ENCODE measurements around the gene GABBR2.

- TF ChIP-seq EP300 (IDR thresholded peaks at IDR 0.05; ENCODE audit: low read length) (no peak), MAX (CRISPR knock-in tag; IDR thresholded peaks at IDR 0.05) (no peak), TAF15 (IDR thresholded peaks at IDR 0.05; ENCODE audit: low read depth, low read length) (no peak), POLR2AphosphoS5 (IDR thresholded peaks at IDR 0.05; ENCODE audit: control insufficient read depth, insufficient read depth, low read depth, low read length) (no peak), KLF13 (tag; IDR thresholded peaks at IDR 0.05; ENCODE audit: borderline replicate concordance, low read depth) (no peak), FOXP1 (CRISPR knock-in tag; IDR thresholded peaks at IDR 0.05) (no peak), CTCF (IDR thresholded peaks at IDR 0.05 in 2 of 3, conservative IDR thresholded peaks at IDR 0.05 in 1 of 3; ENCODE audit: insufficient read depth in 2 of 3, low read depth in 1 of 3, low read length in 3 of 3) (no peak), CEBPB (tag; IDR thresholded peaks at IDR 0.05) (no peak)
Observed at GRCh38 chr9:98373609-98374008, 335.1 kb downstream of the GABBR2 start.

Data from K562 (cell line).